NCI-H1092 (cell line): Measurements from ENCODE around the gene TMEM270.

Source experiments
- DNase-seq: peaks from one replicate; lab custom pipeline; 2025; lab: John Stamatoyannopoulos, UW

TMEM270 gene

GRCh38 chr7:73860859-73861258 lies at the start of gene TMEM270:
TMEM270 (plus strand) TSS chr7:73861159; CDS start chr7:73861195, 36 bp downstream.
- no peak for DNase-seq

- peak; percentile 46 for DNase-seq
Measured at GRCh38 chr7:73811760-73812168, 49.2 kb upstream of the TMEM270 start.

DNA sequence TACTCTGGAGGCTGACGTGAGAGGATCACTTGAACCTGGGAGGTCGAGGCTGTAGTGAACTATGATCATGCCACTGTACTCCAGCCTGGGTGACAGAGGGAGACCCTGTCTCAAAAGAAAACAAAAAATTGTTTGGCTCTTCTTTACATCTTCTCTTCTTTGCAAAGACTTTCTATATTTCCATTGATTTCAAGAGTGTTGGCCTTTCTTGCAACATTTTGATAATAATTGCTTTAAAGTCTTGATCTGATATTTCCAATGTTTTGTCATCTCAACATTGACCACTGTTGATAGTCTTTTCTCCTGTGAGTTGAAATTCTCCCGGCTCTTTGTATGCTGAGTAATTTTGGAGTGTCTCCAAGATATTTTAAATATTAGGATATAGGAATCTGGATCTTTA lies 48.0 kb upstream of the TMEM270 start:
- DNase-seq, result no peak

- no peak for DNase-seq
Measured at GRCh38 chr7:73815436-73815835, 45.5 kb upstream of the TMEM270 start.

GRCh38 chr7:73817121-73817520 lies 43.8 kb upstream of the TMEM270 start:
- DNase-seq, result no peak

DNA sequence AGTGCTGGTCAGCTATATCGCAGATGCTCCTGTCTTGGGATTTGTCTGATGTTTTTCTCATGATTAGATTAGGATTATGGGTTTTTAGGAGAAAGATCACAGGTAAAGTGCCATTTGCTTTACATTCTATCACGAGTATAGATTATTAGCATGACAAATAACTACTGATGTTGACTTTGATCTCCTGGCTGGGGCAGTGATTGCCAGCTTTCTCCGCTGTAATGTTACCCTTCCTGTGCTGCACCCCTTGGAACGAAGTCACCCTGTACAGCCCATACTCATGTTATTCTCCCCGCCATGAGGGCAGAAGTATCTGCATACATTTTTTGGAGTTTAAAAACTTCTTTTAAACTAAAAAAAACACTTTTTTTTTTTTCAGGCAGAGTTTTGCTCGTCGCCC lies 40.9 kb upstream of the TMEM270 start:
- DNase-seq, result no peak

GRCh38 chr7:73821597-73822285 lies 39.2 kb upstream of the TMEM270 start:
- peak; percentile 17 for DNase-seq

- DNase-seq, result no peak
Measured at GRCh38 chr7:73822319-73823173, 38.4 kb upstream of the TMEM270 start.

- DNase-seq, result no peak
Measured at GRCh38 chr7:73823257-73823656, 37.7 kb upstream of the TMEM270 start.

DNA sequence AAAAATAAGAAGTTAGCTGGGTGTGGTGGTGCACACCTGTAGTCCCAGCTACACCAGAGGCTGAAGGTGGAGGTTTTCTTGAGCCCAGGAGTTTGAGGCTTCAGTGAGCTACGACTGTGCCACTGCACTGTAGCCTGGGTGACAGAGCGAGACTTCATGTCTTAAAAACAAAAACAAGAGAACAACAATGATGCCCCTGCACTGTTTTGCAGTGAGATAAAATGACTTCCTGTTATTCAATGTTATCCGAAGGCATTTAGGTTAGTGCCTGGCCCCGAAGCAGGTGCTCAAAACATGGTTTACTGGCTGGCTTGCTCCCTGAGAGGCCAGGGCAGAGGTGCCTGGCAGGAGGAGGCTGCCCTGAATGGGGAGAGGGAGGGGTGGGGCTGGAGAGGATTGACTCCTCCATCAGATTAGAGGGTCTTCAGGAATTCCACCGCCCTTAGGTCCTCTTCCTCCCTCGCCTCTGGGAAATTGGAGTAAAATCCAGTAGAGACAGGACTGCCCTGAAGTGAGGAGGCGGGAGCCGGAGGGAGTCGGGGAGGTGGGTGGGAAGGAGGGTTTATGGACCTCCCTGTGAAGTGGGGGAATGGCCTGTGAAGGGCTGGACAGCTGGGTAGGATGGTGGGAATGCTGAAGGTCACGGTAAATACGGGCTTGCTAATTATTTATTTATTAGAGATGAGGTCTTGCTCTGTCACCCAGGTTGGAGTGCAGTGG lies 36.9 kb upstream of the TMEM270 start:
- no peak for DNase-seq

- DNase-seq, result no peak
Measured at GRCh38 chr7:73824986-73825385, 36.0 kb upstream of the TMEM270 start.

DNA sequence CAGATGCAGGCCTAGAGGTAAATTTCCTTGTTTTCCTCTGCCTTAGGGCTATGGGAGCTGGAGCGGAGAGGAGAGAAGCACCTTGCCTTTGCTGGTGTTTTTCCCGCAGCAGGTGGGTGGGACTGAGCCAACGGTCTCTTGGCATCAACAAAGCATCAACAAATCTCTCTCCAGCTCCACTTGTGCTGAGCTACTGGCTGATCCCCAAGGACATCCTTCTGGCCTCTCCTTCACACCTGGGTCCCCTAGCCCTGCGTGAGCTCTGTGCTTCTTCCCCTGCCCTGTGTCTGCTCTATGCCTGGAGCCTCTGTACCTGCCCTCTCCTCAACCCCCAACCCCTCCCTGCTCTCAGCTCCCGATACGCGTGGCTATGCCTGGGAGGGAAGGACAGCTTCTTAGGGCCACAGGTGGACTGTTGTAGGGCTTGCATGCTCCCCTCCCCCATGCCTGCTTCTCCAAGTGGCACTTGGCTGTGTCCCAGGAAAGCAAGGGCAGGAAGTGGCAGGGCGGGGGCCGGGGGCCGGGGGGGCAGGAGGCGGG lies 33.3 kb upstream of the TMEM270 start:
- DNase-seq, result peak; percentile 98

DNA sequence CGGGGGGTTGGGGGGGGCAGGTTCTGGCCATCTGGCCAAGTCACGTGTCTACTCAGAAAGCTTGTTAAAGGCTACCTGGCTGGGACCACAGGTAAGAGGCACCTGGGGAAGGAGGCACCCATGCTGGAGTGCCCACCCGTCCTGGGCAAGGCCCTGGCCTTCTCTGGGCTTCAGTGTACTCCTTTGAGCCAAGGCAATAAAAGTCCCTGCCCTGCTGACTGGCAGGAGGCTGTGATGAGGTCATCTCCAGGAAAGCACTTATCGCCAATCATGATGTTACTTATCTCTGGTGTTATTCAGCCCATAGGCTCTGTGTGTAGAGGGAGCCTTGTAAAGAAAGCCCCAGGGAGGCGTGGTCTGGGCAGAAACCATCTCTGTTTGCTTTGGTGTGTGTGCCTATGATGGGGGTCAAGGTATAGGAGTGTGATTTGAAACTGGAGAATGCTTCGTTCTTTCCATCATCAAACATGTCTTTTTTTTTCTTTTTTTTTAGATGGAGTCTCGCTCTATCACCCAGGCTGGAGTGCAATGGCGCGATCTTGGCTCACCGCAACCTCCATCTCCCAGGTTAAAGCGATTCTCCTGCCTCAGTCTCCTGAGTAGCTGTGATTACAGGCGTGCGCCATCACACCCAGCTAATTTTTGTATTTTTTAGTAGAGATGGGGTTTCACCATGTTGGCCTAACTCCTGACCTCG lies 32.7 kb upstream of the TMEM270 start:
- DNase-seq, result peak; percentile 94

DNA sequence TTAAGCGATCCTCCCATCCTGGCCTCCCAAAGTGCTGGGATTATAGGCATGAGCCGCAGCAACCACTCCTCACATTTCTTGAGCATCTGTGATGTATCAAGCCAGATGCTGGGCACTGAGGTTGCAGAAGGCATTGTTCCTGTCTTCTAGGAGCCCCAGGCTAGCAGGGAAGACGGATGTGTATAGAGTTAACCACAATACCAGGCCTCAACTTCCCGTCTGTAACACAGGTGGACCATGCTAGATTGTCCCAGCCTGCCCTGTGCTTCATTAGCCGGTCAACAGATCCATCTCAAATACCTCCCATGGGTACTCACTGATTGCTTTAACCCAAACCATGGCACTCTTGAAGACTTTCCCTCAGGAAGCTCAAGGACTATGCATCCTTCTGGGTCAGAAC lies 32.0 kb upstream of the TMEM270 start:
- no peak for DNase-seq

- DNase-seq, result no peak
Measured at GRCh38 chr7:73829505-73829904, 31.5 kb upstream of the TMEM270 start.

DNA sequence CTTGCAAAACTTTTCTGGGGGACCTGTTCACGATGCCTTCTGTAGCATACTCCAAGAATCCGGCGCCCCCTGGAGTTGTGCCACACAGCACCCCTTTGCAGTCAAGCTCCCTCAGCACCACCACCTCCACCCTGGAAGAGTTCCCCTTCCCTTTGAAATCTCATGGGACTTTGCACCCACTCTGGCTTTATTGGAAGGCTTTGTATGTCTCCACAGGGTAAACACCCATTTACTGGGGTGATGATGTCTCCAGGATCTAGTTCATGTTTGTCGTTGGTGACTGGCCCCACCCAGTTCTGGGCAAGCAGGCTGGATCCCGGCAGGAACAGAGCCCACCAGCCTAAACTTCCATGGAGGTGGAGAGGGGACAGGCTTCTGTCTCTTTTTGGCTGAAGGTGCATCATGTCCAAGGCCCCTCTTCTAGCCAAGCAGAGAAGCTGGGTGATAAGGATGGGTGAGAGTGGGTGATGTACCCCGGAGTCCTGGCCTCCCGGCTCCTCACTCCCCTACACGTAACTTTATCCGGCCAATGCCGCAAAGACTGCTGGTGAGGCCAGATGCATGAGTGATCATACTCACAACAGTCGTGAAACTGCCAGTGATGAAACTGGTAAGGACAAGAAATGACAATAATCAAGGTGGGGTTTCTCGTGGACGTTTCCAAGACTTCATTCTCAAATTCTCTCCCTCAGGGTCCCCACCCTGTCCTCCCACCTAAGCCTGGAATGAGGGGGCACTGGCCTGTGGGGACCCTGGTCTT lies 30.9 kb upstream of the TMEM270 start:
- DNase-seq, result no peak

DNA sequence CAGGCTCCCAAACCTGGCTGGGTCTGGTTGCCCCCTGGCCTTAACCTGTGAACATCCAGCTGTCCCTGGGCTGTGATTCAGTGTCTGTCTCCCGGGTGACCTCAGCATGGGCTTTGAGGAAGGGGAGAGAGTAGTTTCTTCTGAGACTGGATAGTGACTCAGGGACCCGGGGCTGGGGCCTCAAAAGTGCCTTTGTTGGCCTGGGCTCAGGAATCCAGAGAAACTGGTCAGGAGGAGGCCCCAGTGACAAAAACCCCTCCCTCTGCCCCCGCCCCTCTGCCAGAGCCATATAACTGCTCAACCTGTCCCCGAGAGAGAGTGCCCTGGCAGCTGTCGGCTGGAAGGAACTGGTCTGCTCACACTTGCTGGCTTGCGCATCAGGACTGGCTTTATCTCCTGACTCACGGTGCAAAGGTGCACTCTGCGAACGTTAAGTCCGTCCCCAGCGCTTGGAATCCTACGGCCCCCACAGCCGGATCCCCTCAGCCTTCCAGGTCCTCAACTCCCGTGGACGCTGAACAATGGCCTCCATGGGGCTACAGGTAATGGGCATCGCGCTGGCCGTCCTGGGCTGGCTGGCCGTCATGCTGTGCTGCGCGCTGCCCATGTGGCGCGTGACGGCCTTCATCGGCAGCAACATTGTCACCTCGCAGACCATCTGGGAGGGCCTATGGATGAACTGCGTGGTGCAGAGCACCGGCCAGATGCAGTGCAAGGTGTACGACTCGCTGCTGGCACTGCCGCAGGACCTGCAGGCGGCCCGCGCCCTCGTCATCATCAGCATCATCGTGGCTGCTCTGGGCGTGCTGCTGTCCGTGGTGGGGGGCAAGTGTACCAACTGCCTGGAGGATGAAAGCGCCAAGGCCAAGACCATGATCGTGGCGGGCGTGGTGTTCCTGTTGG lies 30.0 kb upstream of the TMEM270 start, which contains the start of gene CLDN4:
Gene CLDN4 (plus strand): TSS at position 316 of the 903 bp plus-strand sequence. CDS start 206 bp downstream, at position 522.
- peak; percentile 74 for DNase-seq

GRCh38 chr7:73831584-73831833 lies 29.4 kb upstream of the TMEM270 start:
- no peak for DNase-seq

DNA sequence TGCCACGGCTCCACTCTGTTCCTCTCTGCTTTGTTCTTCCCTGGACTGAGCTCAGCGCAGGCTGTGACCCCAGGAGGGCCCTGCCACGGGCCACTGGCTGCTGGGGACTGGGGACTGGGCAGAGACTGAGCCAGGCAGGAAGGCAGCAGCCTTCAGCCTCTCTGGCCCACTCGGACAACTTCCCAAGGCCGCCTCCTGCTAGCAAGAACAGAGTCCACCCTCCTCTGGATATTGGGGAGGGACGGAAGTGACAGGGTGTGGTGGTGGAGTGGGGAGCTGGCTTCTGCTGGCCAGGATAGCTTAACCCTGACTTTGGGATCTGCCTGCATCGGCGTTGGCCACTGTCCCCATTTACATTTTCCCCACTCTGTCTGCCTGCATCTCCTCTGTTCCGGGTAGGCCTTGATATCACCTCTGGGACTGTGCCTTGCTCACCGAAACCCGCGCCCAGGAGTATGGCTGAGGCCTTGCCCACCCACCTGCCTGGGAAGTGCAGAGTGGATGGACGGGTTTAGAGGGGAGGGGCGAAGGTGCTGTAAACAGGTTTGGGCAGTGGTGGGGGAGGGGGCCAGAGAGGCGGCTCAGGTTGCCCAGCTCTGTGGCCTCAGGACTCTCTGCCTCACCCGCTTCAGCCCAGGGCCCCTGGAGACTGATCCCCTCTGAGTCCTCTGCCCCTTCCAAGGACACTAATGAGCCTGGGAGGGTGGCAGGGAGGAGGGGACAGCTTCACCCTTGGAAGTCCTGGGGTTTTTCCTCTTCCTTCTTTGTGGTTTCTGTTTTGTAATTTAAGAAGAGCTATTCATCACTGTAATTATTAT lies 28.9 kb upstream of the TMEM270 start:
- peak; percentile 69 for DNase-seq
